NOMO-1 (cell line): ENCODE results near the gene NCOA7.
"Not testable (repeated sequence)": the region's sequence is repeated elsewhere in the genome, so short reads cannot be mapped to it uniquely, and the experiment has no call there.

Experiments
- DNase-seq, 2 experiments: peaks; one replicate each; lab custom pipeline; 2025; ENCODE audit not compliant: unreplicated experiment in 2 of 2; lab: John Stamatoyannopoulos, UW

NCOA7 gene

GRCh38 chr6:125942672-125943527 lies 152.1 kb downstream of the NCOA7 start:
- no peak for DNase-seq

GRCh38 chr6:125943528-125944433 lies 153.0 kb downstream of the NCOA7 start:
- no peak for DNase-seq

GRCh38 chr6:125944434-125944816 lies 153.7 kb downstream of the NCOA7 start:
- peak; percentile 56 to 59 for DNase-seq

- DNase-seq, result no peak
These were observed 154.1 kb downstream of the NCOA7 start for GRCh38 chr6:125944896-125945295.

- DNase-seq, result no peak
These were observed 154.8 kb downstream of the NCOA7 start for GRCh38 chr6:125945378-125946141.

- no peak for DNase-seq
These were observed 156.9 kb downstream of the NCOA7 start for GRCh38 chr6:125947615-125948014.

GRCh38 chr6:125948455-125948854 lies 157.7 kb downstream of the NCOA7 start:
- DNase-seq, result no peak

- no peak for DNase-seq
These were observed 158.3 kb downstream of the NCOA7 start for GRCh38 chr6:125949069-125949468.

- no peak for DNase-seq
These were observed 159.5 kb downstream of the NCOA7 start for GRCh38 chr6:125950293-125950692.

GRCh38 chr6:125950716-125951115 lies 160.0 kb downstream of the NCOA7 start:
- not testable (repeated sequence) for DNase-seq

GRCh38 chr6:125951323-125951722 lies 160.6 kb downstream of the NCOA7 start:
- no peak for DNase-seq

GRCh38 chr6:125952764-125953501 lies 162.2 kb downstream of the NCOA7 start:
- DNase-seq, result peak; percentile 24 to 26

- no peak for DNase-seq
These were observed 162.7 kb downstream of the NCOA7 start for GRCh38 chr6:125953502-125953875.

- DNase-seq, result no peak
These were observed 164.1 kb downstream of the NCOA7 start for GRCh38 chr6:125954735-125955339.

GRCh38 chr6:125955973-125956372 lies 165.2 kb downstream of the NCOA7 start:
- no peak for DNase-seq

- peak; percentile 96 to 97 for DNase-seq
These were observed 166.0 kb downstream of the NCOA7 start, which contains the start of gene HINT3 for GRCh38 chr6:125956506-125957390. Gene HINT3, plus strand, starts transcription at chr6:125956770. Its CDS starts 208 bp downstream, at chr6:125956978.

GRCh38 chr6:125957391-125957693 lies 166.6 kb downstream of the NCOA7 start:
- no peak for DNase-seq

- DNase-seq, result peak; percentile 21 to 74
These were observed 167.1 kb downstream of the NCOA7 start for GRCh38 chr6:125957845-125958244.

- DNase-seq, result no peak
These were observed 168.3 kb downstream of the NCOA7 start for GRCh38 chr6:125959041-125959440.
